ENCODE data around the gene SYT9. TPM values are rescaled to one million over a fixed set of nuclear protein-coding genes. Genes with fewer than 3 reads are reported as not detected.
A peak's percentile ranks its signal among the peaks of the same experiment; 100 is the strongest.

Gene SYT9
- polyA plus RNA-seq, 1 of the 3 experiments (the other 2 are of a cell fraction), result 0.10 TPM

- Histone ChIP-seq H3K4me2 (no peak overlapping the region), H3K27me3 (ENCODE audit: insufficient read depth) (no peaks in the 10 kb centered on the region), H3K36me3 (replicated peaks in 1 of 2; ENCODE audit: control insufficient read depth in 1 of 2, insufficient read depth in 2 of 2, low read length in 1 of 2) (no peaks in the 10 kb centered on the region), H3K4me1 (ENCODE audit: control insufficient read depth in 1 of 2, insufficient read depth in 2 of 2, low read depth in 1 of 2, low read length in 1 of 2) (peaks cover 0 to 8% of the 10 kb centered on the region in 2 experiments; a peak in 1 of 4 replicates), H2AFZ (ENCODE audit: low read depth) (no peak overlapping the region), H3K27ac (ENCODE audit: low read depth in 2 of 2, low read length in 1 of 2) (no peak overlapping the region), H4K20me1 (ENCODE audit: insufficient read depth) (no peaks in the 10 kb centered on the region), H3K4me3 (ENCODE audit: low read depth in 2 of 2, low read length in 1 of 2) (no peak overlapping the region), H3K9me2 (no peaks in the 10 kb centered on the region), H3K79me2 (ENCODE audit: insufficient read depth) (no peaks in the 10 kb centered on the region), H3K9ac (no peak overlapping the region), H3F3A (replicated peaks; ENCODE audit: insufficient read depth) (no peaks in the 10 kb centered on the region), H3K9me3 (no peaks in the 10 kb centered on the region)
- CTCF ChIA-PET, result interaction anchor here (1.7 kb wide), 1 partner anchor 91 kb away, joined by 6 read pairs; no protein-coding TSS in a partner anchor
- POLR2A ChIA-PET, result no interaction called here
- DNase-seq, result no peak
- WGBS (ENCODE audit: low lambda C conversion rate), result 45% methylated on average over 4 of the region's 5 CpGs
- TF ChIP-seq EP300 (IDR thresholded peaks at IDR 0.05; ENCODE audit: borderline replicate concordance in 1 of 2, low read depth in 1 of 2, low read length in 1 of 2), result no peak
- TF ChIP-seq SMC3 (IDR thresholded peaks at IDR 0.05; ENCODE audit: low read depth, low read length), result no peak
- no peak for TF ChIP-seq FOSL2 (IDR thresholded peaks at IDR 0.05; ENCODE audit: borderline replicate concordance, low read depth)
- no peak for TF ChIP-seq IRF3 (IDR thresholded peaks at IDR 0.05; ENCODE audit: low read depth, low read length)
Measured at GRCh38 chr11:7351228-7351627, 99.5 kb downstream of the SYT9 start.

- DNase-seq, result no peak
- H3K27ac ChIP-seq (ENCODE audit: low read depth in 2 of 2, low read length in 1 of 2), result no peak overlapping the region
- no peak overlapping the region for H3K4me3 ChIP-seq (ENCODE audit: low read depth in 2 of 2, low read length in 1 of 2)
- WGBS (ENCODE audit: low lambda C conversion rate), result 8% methylated on average over 4 of the region's 4 CpGs
- no peaks in the 10 kb centered on the region for H3K9me2 ChIP-seq
- no peaks in the 10 kb centered on the region for H3K9me3 ChIP-seq
- H3K9ac ChIP-seq, result no peak overlapping the region
- peaks cover 0 to 8% of the 10 kb centered on the region in 2 experiments; a peak in 1 of 4 replicates for H3K4me1 ChIP-seq (ENCODE audit: control insufficient read depth in 1 of 2, insufficient read depth in 2 of 2, low read depth in 1 of 2, low read length in 1 of 2)
- no peak overlapping the region for H3K4me2 ChIP-seq
- no peaks in the 10 kb centered on the region for H4K20me1 ChIP-seq (ENCODE audit: insufficient read depth)
- no peak overlapping the region for H2AFZ ChIP-seq (ENCODE audit: low read depth)
- H3F3A ChIP-seq (replicated peaks; ENCODE audit: insufficient read depth), result no peaks in the 10 kb centered on the region
- no peaks in the 10 kb centered on the region for H3K27me3 ChIP-seq (ENCODE audit: insufficient read depth)
- no peaks in the 10 kb centered on the region for H3K36me3 ChIP-seq (replicated peaks in 1 of 2; ENCODE audit: control insufficient read depth in 1 of 2, insufficient read depth in 2 of 2, low read length in 1 of 2)
- 0 out of 2 replicates have a peak, but pooled peaks have one; percentile 13 for TF ChIP-seq RAD21 (IDR thresholded peaks at IDR 0.05; ENCODE audit: low read length)
- no peak for TF ChIP-seq MXI1 (IDR thresholded peaks at IDR 0.05; ENCODE audit: low read depth, low read length)
- no peak for TF ChIP-seq FOSL2 (IDR thresholded peaks at IDR 0.05; ENCODE audit: borderline replicate concordance, low read depth)
- H3K79me2 ChIP-seq (ENCODE audit: insufficient read depth), result no peaks in the 10 kb centered on the region
- ChIA-PET POLR2A (no interaction called here), CTCF (interaction anchor here (1.0 to 1.2 kb wide), 4 partner anchors 17 to 304 kb away, joined by 3 to 7 read pairs (median 4); no protein-coding TSS in a partner anchor)
Measured at GRCh38 chr11:7353100-7353499, 101.4 kb downstream of the SYT9 start.

- Histone ChIP-seq H3K9me2 (no peaks in the 10 kb centered on the region), H3K9ac (no peak overlapping the region), H3K4me1 (ENCODE audit: control insufficient read depth in 1 of 2, insufficient read depth in 2 of 2, low read depth in 1 of 2, low read length in 1 of 2) (no peaks in the 10 kb centered on the region), H3K36me3 (replicated peaks in 1 of 2; ENCODE audit: control insufficient read depth in 1 of 2, insufficient read depth in 2 of 2, low read length in 1 of 2) (no peaks in the 10 kb centered on the region), H3F3A (replicated peaks; ENCODE audit: insufficient read depth) (no peaks in the 10 kb centered on the region), H3K27ac (ENCODE audit: low read depth in 2 of 2, low read length in 1 of 2) (no peak overlapping the region), H3K27me3 (ENCODE audit: insufficient read depth) (no peaks in the 10 kb centered on the region), H2AFZ (ENCODE audit: low read depth) (no peak overlapping the region), H3K79me2 (ENCODE audit: insufficient read depth) (no peaks in the 10 kb centered on the region), H4K20me1 (ENCODE audit: insufficient read depth) (no peaks in the 10 kb centered on the region), H3K4me3 (ENCODE audit: low read depth in 2 of 2, low read length in 1 of 2) (no peak overlapping the region), H3K4me2 (no peak overlapping the region), H3K9me3 (no peaks in the 10 kb centered on the region)
- ChIA-PET POLR2A (no interaction called here), CTCF (no interaction called here)
- no peak for DNase-seq
- TF ChIP-seq PBX3 (IDR thresholded peaks at IDR 0.05) (no peak), GATA2 (CRISPR knock-in tag; IDR thresholded peaks at IDR 0.05) (no peak), CTCF (IDR thresholded peaks at IDR 0.05) (no peak), MEF2A (IDR thresholded peaks at IDR 0.05; ENCODE audit: borderline replicate concordance, low read depth) (no peak), EP300 (IDR thresholded peaks at IDR 0.05; ENCODE audit: borderline replicate concordance in 1 of 2, low read depth in 1 of 2, low read length in 1 of 2) (no peak), TCF12 (IDR thresholded peaks at IDR 0.05) (no peak)
- 8% methylated on average over 1 of the region's 1 CpG for WGBS (ENCODE audit: low lambda C conversion rate)
Measured at GRCh38 chr11:7364660-7365059, 113.0 kb downstream of the SYT9 start.
